Neutrophil (primary cell): ENCODE data around the gene ECHDC3.

Source experiments
- H3K27ac ChIP-seq: fragments of 200-600 bp; sonication (generic); 2 replicates; pipeline ENCODE4 v1.5.1; 2016; ENCODE audit warnings: mild to moderate bottlenecking, moderate library complexity
- H3K27me3 ChIP-seq: fragments of 200-600 bp; sonication (generic); 2 replicates; pipeline ENCODE4 v1.6.0; 2016; ENCODE audit warnings: mild to moderate bottlenecking
- H3K36me3 ChIP-seq: fragments of 200-600 bp; sonication (generic); 2 replicates; pipeline ENCODE4 v1.5.1; 2017
- H3K4me1 ChIP-seq, 2 experiments: fragments of 200-600 bp in 1 of 2; sonication (generic) in 1 of 2; 1 replicate in 1 of 2; 2 replicates in 1 of 2; pipeline versions ENCODE4 v1.5.1 to v1.6.1; 2013 to 2016; ENCODE audit warnings: low read depth in 1 of 2, low read length in 1 of 2, mild to moderate bottlenecking in 1 of 2, moderate library complexity in 1 of 2; ENCODE audit not compliant: control insufficient read depth in 1 of 2, insufficient read depth in 1 of 2
- H3K4me3 ChIP-seq, 2 experiments: fragments of 200-600 bp in 1 of 2; sonication (generic) in 1 of 2; 1 replicate in 1 of 2; 2 replicates in 1 of 2; pipeline ENCODE4 v1.5.1; 2013 to 2016; ENCODE audit warnings: low read depth in 1 of 2, low read length in 1 of 2, mild to moderate bottlenecking in 1 of 2, moderate library complexity in 1 of 2
- H3K9me3 ChIP-seq: fragments of 200-600 bp; sonication (generic); 2 replicates; pipeline ENCODE4 v1.5.1; 2016
- CTCF ChIP-seq: fragments of 200-600 bp; sonication (generic); IDR thresholded peaks from 2 replicates; pipeline ENCODE4 v1.5.1; 2016; ENCODE audit warnings: antibody characterized with exemption

Gene ECHDC3

GRCh38 chr10:11776080-11776479 lies 33.9 kb downstream of the ECHDC3 start:
- no peaks in the 10 kb centered on the region for H3K9me3 ChIP-seq
- no peaks in the 10 kb centered on the region for H3K4me1 ChIP-seq
- TF ChIP-seq CTCF, result no peak
- no peak overlapping the region for H3K27ac ChIP-seq
- no peaks in the 10 kb centered on the region for H3K36me3 ChIP-seq
- H3K4me3 ChIP-seq, result no peak overlapping the region
- H3K27me3 ChIP-seq, result no peaks in the 10 kb centered on the region

- H3K4me1 ChIP-seq, result no peaks in the 10 kb centered on the region
- H3K4me3 ChIP-seq, result no peak overlapping the region
- no peaks in the 10 kb centered on the region for H3K36me3 ChIP-seq
- no peaks in the 10 kb centered on the region for H3K27me3 ChIP-seq
- no peaks in the 10 kb centered on the region for H3K9me3 ChIP-seq
- TF ChIP-seq CTCF, result no peak
- H3K27ac ChIP-seq, result no peak overlapping the region
Observed at GRCh38 chr10:11781114-11781513, 38.9 kb downstream of the ECHDC3 start.

GRCh38 chr10:11782793-11783557 lies 40.8 kb downstream of the ECHDC3 start:
- no peaks in the 10 kb centered on the region for H3K36me3 ChIP-seq
- H3K4me3 ChIP-seq, result no peak overlapping the region
- no peak overlapping the region for H3K27ac ChIP-seq
- no peaks in the 10 kb centered on the region for H3K27me3 ChIP-seq
- no peak for TF ChIP-seq CTCF
- H3K9me3 ChIP-seq, result no peaks in the 10 kb centered on the region
- no peaks in the 10 kb centered on the region for H3K4me1 ChIP-seq

- no peaks in the 10 kb centered on the region for H3K4me1 ChIP-seq
- no peak for TF ChIP-seq CTCF
- no peak overlapping the region for H3K27ac ChIP-seq
- H3K9me3 ChIP-seq, result no peaks in the 10 kb centered on the region
- H3K36me3 ChIP-seq, result no peaks in the 10 kb centered on the region
- no peak overlapping the region for H3K4me3 ChIP-seq
- no peaks in the 10 kb centered on the region for H3K27me3 ChIP-seq
Observed at GRCh38 chr10:11783558-11783865, 41.3 kb downstream of the ECHDC3 start.

GRCh38 chr10:11787374-11787773 lies 45.2 kb downstream of the ECHDC3 start:
- Histone ChIP-seq H3K27me3 (no peaks in the 10 kb centered on the region), H3K9me3 (no peaks in the 10 kb centered on the region), H3K4me1 (no peaks in the 10 kb centered on the region), H3K36me3 (no peaks in the 10 kb centered on the region), H3K4me3 (no peak overlapping the region), H3K27ac (no peak overlapping the region)
- no peak for TF ChIP-seq CTCF
